Thymus (tissue), 11 donors: ENCODE data around the gene ZPBP. TPM values are rescaled to one million over a fixed set of nuclear protein-coding genes. Genes with fewer than 3 reads are reported as not detected.

Source experiments
- DNase-seq, 9 donors: peaks; one replicate each; pipeline ENCODE4 v3.0.0-alpha.2; 2013; ENCODE audit warnings: low spot score in 9 of 9, low read depth in 6 of 9, missing footprints in 1 of 9
- H3K27ac ChIP-seq, 2 donors: one replicate each; pipeline ENCODE4 v1.5.1; 2013; ENCODE audit warnings: control low read depth in 1 of 2, low read depth in 1 of 2, low read length in 1 of 2, mild to moderate bottlenecking in 1 of 2, moderate library complexity in 1 of 2
- H3K27me3 ChIP-seq, 2 donors: one replicate each; pipeline ENCODE4 v1.5.1; 2013; ENCODE audit warnings: low read length in 1 of 2; ENCODE audit not compliant: control insufficient read depth in 2 of 2, insufficient read depth in 1 of 2
- H3K36me3 ChIP-seq, 2 donors: one replicate each; pipeline ENCODE4 v1.5.1; 2013; ENCODE audit warnings: low read length in 1 of 2, mild to moderate bottlenecking in 1 of 2, moderate library complexity in 1 of 2; ENCODE audit not compliant: control insufficient read depth in 2 of 2, insufficient read depth in 2 of 2
- H3K4me1 ChIP-seq, 2 donors: one replicate each; pipeline ENCODE4 v1.5.1; 2013; ENCODE audit warnings: low read length in 2 of 2; ENCODE audit not compliant: control insufficient read depth in 2 of 2, insufficient read depth in 2 of 2
- H3K4me3 ChIP-seq, 2 donors: one replicate each; pipeline ENCODE4 v1.5.1; 2013; ENCODE audit warnings: low read length in 2 of 2, control low read depth in 1 of 2, mild to moderate bottlenecking in 1 of 2
- H3K9me3 ChIP-seq, 2 donors: one replicate each; pipeline ENCODE4 v1.5.1; 2013; ENCODE audit warnings: low read length in 1 of 2, mild to moderate bottlenecking in 1 of 2; ENCODE audit not compliant: control insufficient read depth in 2 of 2, insufficient read depth in 1 of 2
- WGBS: extraction: QIAGEN DNeasy Blood & Tissue Kit; methylation state at CpG from one replicate; pipeline ENCODE4 v1.1.7; 2013; 5-methylcytosine and 5-hydroxymethylcytosine counted together
- polyA plus RNA-seq: library from polyadenylated mRNA; stranded (reverse); fragments of 200-250 nt; gene quantifications from one replicate; pipeline ENCODE4 v1.2.3, GENCODE V29; 2013
- total RNA-seq: library from RNA; stranded (reverse); fragments of 120-200 nt; gene quantifications from one replicate; pipeline ENCODE4 v1.2.4, GENCODE V29; 2013
- donor health status: healthy.

ZPBP gene
- total and polyA plus RNA-seq, 2 donors, result 0.05 to 0.14 TPM

DNA sequence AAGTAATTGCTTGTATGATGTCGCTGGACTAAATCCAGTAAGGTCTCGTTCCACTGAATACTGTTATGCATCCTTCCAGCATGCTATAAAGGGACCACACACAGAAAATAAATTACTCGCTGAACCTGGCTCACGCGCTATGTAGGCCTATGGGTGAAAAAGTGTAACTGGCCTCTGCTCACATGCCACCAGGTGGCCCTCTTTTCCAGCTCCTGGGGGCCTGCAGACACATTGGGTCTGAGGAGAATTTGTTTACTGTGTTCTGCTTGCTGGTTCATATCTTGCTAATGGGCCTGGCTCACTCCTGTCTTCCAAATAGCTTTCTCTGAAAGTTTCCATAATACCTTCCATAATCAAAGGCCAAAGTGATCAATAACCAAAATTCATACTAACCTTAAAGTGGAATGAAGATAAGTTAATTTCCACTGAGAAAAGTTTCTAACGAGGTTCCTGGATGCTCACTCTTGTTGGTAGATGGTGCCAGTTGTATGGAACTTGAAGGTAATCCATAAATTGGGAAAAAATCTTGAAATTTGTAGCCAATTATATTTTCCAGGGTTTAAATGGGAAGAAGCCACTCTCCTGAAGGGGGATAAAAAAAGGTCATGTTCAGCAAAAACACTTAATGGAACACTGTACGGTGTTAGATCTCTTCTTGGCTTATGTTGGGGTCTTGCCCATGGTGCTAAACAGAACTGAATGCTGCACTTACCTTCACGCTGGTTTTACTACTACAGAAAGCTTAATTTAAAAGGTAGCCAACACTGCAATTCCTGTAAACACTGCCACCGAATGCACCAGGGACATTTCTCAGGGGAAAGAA lies 27.0 kb upstream of the ZPBP start:
- H3K27ac ChIP-seq, result no peak overlapping the region
- 89% methylated on average over 9 of the region's 9 CpGs for WGBS
- H3K4me3 ChIP-seq, result no peak overlapping the region
- H3K36me3 ChIP-seq, result no peaks in the 10 kb centered on the region
- no peaks in the 10 kb centered on the region for H3K4me1 ChIP-seq
- H3K27me3 ChIP-seq, result no peaks in the 10 kb centered on the region
- DNase-seq, result peak in 7 of 9 donors; percentile 14 to 65 (median 33)
- no peaks in the 10 kb centered on the region for H3K9me3 ChIP-seq

DNA sequence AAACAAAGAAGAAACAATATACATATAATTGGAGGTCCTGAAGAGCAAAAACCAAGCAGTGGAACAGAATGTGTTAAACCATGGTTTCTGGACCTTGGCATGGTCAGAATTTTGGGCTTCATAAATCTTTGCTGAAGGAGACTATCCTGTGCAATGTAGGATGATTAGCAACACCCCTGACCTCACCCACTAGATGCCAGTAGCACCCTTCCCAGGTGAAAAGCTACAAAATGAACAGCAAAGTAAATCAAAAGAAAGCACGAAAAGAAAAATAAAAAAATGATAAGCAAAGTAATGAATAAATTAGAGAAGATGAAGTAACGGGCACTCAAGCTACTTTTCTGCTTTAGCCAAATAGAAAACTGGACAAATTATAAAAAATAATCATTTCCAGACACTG lies 19.2 kb upstream of the ZPBP start:
- H3K27ac ChIP-seq, result no peak overlapping the region
- WGBS, result 97% methylated on average over 2 of the region's 2 CpGs

DNA sequence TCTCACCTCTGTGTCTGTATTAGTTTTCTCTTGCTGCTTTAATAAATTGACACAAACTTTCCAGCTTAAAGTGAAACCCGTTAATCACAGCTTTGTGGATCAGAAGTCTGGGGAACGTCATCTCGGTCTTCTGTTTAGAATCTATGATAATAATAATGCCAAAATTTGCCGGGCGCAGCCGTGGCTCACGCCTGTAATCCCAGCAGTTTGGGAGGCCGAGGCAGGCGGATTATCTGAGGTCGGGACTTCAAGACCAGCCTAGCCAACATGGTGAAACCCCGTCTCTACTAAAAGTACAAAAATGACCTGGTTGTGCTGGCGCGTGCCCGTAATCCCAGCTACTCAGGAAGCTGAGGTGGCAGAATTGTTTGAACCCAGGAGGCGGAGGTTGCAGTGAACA lies 8.8 kb upstream of the ZPBP start:
- no peaks in the 10 kb centered on the region for H3K4me1 ChIP-seq
- no peaks in the 10 kb centered on the region for H3K27me3 ChIP-seq
- 98% methylated on average over 15 of the region's 15 CpGs for WGBS
- DNase-seq, result no peak
- H3K9me3 ChIP-seq, result no peaks in the 10 kb centered on the region
- no peak overlapping the region for H3K4me3 ChIP-seq
- H3K36me3 ChIP-seq, result no peaks in the 10 kb centered on the region
- H3K27ac ChIP-seq, result no peak overlapping the region

More for the DNA sequence above, 19.2 kb upstream of the ZPBP start:
- no peaks in the 10 kb centered on the region for H3K27me3 ChIP-seq
- no peaks in the 10 kb centered on the region for H3K9me3 ChIP-seq
- no peaks in the 10 kb centered on the region for H3K4me1 ChIP-seq
- H3K4me3 ChIP-seq, result no peak overlapping the region
- DNase-seq, result no peak
- H3K36me3 ChIP-seq, result no peaks in the 10 kb centered on the region

DNA sequence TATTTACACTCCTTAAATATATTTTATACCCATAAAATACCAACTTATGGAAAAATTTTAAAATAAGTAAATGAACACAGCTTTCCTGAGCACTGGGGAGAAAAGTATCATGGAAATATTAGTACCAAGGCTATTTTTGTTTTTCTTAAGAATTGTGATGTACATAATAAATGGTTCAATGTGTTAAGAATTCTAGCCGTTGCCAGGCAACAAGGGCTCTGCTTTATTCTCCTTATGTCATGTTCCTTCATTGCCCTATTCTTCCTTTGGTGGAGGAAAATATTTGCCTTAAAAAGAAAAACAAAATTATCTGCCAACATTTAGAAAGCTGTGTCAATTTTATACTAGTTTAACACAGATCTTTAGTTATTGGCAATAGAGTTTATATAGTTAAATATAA lies 2.6 kb upstream of the ZPBP start:
- no peak for DNase-seq
- 96% methylated on average over 1 of the region's 1 CpG for WGBS
- Histone ChIP-seq H3K4me1 (peaks cover 4% of the 10 kb centered on the region in 2 donors), H3K27ac (no peak overlapping the region), H3K4me3 (no peak overlapping the region), H3K9me3 (no peaks in the 10 kb centered on the region), H3K27me3 (no peaks in the 10 kb centered on the region), H3K36me3 (no peaks in the 10 kb centered on the region)

DNA sequence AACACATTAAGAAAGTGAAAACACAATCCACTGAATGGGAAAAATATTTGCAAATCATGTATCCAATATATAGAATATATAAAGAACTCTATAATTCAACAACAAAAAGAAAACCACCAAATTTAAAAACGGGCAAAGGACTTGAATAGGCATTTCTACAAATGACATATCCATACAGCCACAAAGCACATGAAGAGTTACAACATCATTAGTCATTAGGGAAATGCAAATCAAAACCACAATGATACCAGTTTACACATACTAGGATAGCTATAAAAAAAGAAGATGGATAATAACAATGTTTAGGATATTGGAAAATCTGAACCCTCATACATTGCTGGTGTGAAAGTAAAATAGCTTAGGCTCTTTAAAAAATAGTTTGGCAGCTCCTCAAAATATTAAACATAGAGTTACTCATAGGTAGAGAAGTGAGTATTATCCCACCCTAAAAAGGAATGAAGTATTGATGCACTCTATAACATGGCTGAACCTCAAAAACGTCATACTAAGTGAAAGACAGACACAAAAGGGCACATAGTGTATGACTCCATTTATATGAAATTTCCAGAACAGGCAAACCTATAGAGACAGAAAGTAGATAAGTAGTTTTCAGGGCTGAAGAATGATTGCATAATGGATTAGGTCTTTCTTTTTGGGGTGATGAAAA lies 4.5 kb downstream of the ZPBP start:
- no peak for DNase-seq
- Histone ChIP-seq H3K9me3 (no peaks in the 10 kb centered on the region), H3K4me1 (peaks cover 4% of the 10 kb centered on the region in 2 donors), H3K27ac (no peak overlapping the region), H3K27me3 (peaks cover 0 to 2% of the 10 kb centered on the region in 2 donors), H3K4me3 (no peak overlapping the region), H3K36me3 (no peaks in the 10 kb centered on the region)
- under 1% methylated on average over 2 of the region's 2 CpGs for WGBS

DNA sequence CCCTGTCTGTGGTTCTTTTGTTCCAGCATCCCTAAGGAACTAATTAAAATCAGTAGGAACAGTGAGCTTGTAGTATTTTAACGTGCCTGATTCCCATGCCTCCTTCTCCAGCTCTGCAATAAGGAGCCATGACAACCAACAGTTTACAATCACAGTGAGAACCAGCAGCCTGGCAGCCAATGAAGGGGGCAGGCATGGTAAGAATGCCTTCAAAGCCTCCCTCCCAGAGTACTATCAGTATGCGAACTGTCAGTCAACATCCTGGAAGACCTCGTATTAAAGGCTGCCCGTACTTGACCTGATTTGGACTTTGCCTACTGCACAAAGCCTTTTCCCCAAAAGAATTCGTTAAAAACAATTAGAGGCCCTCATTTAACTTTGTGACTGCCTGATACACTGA lies 7.7 kb downstream of the ZPBP start:
- H3K9me3 ChIP-seq, result no peaks in the 10 kb centered on the region
- H3K27me3 ChIP-seq, result peaks cover 0 to 2% of the 10 kb centered on the region in 2 donors
- no peak for DNase-seq
- H3K36me3 ChIP-seq, result no peaks in the 10 kb centered on the region
- H3K4me3 ChIP-seq, result no peak overlapping the region
- WGBS, result 91% methylated on average over 5 of the region's 5 CpGs
- no peak overlapping the region for H3K27ac ChIP-seq
- no peaks in the 10 kb centered on the region for H3K4me1 ChIP-seq

DNA sequence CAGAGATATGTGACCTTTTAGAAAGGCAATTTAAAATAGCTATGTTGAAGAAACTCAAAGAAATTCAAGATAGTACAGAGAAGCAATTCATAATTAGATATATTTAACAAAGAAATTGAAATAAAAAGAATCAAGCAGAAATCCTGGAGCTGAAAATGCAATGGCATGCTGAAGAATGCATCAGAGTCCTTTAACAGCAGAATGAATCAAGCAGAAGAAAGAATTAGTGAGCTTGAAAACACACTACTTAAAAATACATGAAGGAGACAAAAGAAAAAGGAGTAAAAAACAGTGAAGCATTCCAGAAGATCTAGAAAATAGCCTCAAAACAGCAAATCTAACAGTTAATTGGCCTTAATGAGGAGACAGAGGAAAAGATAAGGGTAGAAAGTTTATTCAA lies 20.0 kb downstream of the ZPBP start:
- no peak overlapping the region for H3K27ac ChIP-seq
- H3K36me3 ChIP-seq, result no peaks in the 10 kb centered on the region
- peaks cover 0 to 12% of the 10 kb centered on the region in 2 donors for H3K9me3 ChIP-seq
- no peak for DNase-seq
- no peak overlapping the region for H3K4me3 ChIP-seq
- no peaks in the 10 kb centered on the region for H3K27me3 ChIP-seq
- peaks cover 8 to 19% of the 10 kb centered on the region in 2 donors for H3K4me1 ChIP-seq

DNA sequence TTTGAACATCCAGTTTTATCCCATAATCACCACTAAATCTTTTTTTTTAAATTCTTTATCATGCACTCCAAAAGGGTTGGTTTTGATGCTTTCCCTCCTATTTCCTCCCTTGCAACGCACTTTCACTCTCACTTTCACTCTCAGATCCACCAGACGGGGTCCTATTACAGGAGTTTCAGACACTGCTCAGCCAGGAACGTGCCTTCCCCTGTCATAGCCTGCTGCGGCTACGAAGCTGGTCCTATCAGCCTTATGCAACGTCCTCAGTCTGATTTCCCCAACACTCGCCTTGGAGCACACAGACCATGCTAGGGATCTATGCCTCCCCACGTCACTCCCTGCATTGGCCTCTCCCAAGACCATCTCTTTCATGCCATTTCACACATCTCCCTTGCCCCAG lies 23.4 kb downstream of the ZPBP start:
- peak in 3 of 9 donors; percentile 2 to 48 (median 21) for DNase-seq
- H3K9me3 ChIP-seq, result peaks cover 0 to 12% of the 10 kb centered on the region in 2 donors
- H3K36me3 ChIP-seq, result no peaks in the 10 kb centered on the region
- peaks cover 11 to 21% of the 10 kb centered on the region in 2 donors for H3K4me1 ChIP-seq
- peak overlapping the region; percentile 36 to 70 for H3K27ac ChIP-seq
- WGBS, result 40% methylated on average over 8 of the region's 8 CpGs
- peak overlapping the region; percentile 34 to 53 for H3K4me3 ChIP-seq
- no peaks in the 10 kb centered on the region for H3K27me3 ChIP-seq

DNA sequence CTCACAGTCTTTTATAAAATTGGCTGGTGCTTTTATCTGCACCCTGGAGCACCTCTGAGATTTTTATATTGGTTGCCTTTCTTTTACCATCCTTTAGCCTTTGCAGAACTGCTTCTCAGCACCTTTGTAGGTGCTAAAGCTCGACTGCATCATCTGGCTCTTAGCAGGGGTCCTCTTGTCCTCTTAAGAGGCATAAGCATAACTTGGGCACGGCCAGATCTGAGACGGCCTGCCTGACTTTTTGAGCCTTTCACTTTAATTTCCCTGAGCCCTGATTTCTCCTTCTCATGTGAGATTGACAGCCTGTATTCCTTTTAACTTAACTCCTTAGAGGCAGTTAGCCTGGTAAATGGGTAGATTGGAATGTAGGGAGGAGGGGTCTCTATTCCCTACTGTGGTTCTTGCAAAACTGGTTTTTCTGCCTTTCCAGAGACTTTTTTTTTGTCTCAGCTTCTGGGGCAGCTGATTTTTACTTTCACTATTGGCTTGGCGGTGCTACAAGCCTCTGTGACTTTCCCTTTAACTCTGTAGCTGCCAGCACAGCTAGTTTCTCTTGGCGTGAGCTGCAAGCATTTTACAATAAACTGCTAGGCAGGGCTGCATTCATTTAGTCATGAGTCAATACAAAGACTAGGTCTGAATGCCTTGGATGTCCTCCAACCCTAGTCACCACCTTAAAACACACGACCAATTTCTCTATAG lies 24.0 kb downstream of the ZPBP start:
- Histone ChIP-seq H3K4me3 (peak overlapping the region; percentile 34 to 53), H3K27ac (peak overlapping the region; percentile 70 to 81), H3K27me3 (no peaks in the 10 kb centered on the region), H3K4me1 (peaks cover 11 to 21% of the 10 kb centered on the region in 2 donors), H3K9me3 (peaks cover 0 to 12% of the 10 kb centered on the region in 2 donors), H3K36me3 (no peaks in the 10 kb centered on the region)
- DNase-seq, result peak in 6 of 9 donors; percentile 25 to 72 (median 32)
- 2% methylated on average over 6 of the region's 6 CpGs for WGBS
